Gastrocnemius medialis (tissue), 4 donors: ENCODE measurements around the gene C19orf85.

Experiments
- CTCF ChIP-seq, 5 experiments: fragments of 450-650 bp in 3 of 5; fragments of 200-600 bp in 2 of 5; sonication (generic) in 2 of 5; IDR thresholded peaks in 4 of 5; conservative IDR thresholded peaks in 1 of 5; 1 replicate in 4 of 5; 2 replicates in 1 of 5; pipeline ENCODE4 v1.5.1; 2016 to 2019; ENCODE audit warnings: antibody characterized with exemption in 5 of 5, mild to moderate bottlenecking in 3 of 5, moderate library complexity in 3 of 5
- POLR2A ChIP-seq, 2 donors: fragments of 450-650 bp; IDR thresholded peaks; one replicate each; pipeline ENCODE4 v1.6.1; 2017; ENCODE audit warnings: antibody characterized with exemption in 2 of 2, mild to moderate bottlenecking in 2 of 2, moderate library complexity in 2 of 2

- TF ChIP-seq CTCF (IDR thresholded peaks at IDR 0.05 in 4 of 5, conservative IDR thresholded peaks at IDR 0.05 in 1 of 5), result no peak
- TF ChIP-seq POLR2A (IDR thresholded peaks at IDR 0.05), result no peak
These were observed 16.7 kb upstream of the C19orf85 start for GRCh38 chr19:55481148-55481793.
